Hematopoietic multipotent progenitor cell treated with erythropoietin and hydrocortisone succinate and interleukin-3 and kit ligand, for 4 days (in vitro differentiated cells): ENCODE measurements around the gene MAB21L3.

ENCODE experiments used
- DNase-seq: peaks from one replicate; pipeline ENCODE4 v3.0.0-alpha.2; 2015

MAB21L3 gene

DNA sequence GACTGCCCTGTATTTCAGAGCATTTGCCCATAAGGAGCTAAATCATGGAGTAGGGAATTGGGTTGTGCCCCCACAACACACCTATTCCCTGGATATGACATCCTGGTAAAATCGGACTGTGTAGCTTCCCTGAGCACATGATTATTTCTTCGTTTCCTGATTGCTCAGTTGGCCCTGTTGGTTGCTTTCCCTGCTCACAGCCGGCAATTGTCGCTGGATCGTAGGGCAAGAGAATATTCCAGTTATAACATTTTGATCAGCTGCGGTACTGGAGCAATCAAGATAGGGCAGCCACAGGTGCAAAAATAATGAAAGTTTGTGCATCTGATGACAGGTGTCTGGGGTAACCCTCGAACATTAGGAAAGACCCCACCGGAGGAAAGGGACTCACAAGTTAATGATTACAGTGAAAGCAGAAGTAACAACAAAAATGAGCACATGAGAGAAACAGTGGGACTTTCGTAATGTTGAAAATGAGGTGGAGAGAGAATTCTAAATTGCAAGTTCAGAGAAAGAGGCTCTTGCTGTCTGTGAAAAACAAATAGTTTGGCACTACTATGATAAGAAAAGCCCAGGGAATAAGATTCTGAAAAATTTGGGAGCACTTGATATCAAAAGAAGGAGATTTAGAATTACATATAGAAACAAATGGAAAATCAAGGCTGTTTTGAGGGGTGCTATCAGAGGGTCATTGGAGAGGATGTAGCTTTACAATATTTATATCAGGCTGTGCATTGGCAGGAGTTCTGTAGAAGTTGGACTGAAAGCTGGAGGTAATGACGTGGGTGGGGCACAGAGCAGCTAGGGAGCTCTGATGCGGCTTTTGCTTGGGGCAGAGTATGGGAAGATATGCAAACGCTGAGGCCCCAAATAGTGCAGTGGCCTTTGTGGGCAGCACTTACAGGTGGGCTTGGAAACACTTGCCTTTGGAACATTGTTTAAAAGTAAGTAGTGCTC is at the start of gene MAB21L3:
Gene MAB21L3 (plus strand): TSS at position 833 of the 957 bp plus-strand sequence. CDS start 1,217 bp downstream, outside the sequence.
- DNase-seq: peak; percentile 33

DNA sequence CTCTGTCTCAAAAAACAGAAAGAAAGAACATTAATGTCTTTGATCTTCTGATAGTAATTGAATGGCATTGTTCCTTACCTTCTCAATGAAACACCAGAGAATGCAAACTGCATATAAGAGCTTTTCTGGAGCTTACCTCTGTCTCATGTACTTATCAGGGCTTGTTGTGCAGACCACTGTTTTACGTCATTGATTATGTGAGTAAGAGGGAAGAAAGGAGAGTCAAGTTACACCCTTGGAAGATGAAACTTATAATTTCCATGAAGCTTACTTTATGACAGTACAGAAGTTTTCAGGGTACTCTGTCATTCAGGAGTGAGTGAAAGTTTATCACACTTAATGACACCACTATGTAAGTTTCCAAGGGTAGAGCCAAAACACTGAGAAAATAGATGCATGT is 49.0 kb upstream of the MAB21L3 start:
- DNase-seq: no peak

DNA sequence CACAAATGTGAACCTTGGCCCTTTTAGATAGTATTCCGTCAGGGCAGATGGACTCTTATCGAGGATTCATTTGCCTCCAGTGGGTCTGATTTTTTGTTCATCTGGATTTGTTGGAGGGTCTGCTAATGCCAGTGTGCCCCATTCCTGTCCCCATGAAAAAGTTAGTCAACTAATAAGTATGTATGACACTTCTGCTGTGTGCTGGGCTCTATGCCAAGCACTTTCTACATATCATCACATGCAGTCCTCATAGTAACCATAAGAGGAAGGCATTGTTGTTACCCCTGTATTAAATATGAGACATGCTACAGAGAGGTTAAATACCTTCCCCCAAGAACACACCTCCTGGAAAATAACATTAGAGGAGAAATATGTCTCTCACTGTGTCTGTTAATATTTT is 46.6 kb upstream of the MAB21L3 start:
- DNase-seq: peak; percentile 26

DNA sequence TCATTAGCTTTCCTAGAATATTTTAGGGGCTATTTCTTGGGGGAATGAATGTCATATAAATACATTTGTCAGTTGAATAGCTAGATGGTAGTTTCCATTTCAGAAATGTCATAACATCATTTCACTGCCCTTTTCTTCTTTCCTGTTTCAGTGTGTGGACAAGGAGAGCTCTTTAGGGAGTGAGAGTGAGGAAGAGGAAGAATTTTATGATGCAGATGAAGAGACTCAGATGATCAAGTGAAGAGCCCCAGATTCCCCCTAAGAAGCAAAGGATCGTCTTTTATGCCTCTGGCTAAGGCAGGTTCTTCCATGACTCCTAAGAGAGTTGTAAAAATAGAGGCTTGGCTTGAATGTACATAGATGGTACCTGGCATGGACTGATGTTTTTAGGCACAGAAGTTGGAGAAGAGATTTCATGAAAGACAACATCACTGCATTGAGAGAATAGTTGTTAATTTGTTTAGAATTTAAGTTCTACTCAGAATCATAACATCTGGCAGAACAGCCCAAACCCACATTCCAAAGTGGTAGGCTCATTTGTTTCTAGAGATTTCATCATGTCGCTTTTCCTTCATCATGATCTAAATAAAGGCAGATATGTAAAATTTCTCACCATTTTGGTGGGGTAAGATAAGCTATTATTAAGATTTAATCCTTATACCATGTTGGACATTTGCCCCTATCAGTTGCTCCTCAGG is 44.2 kb upstream of the MAB21L3 start:
- no peak for DNase-seq

DNA sequence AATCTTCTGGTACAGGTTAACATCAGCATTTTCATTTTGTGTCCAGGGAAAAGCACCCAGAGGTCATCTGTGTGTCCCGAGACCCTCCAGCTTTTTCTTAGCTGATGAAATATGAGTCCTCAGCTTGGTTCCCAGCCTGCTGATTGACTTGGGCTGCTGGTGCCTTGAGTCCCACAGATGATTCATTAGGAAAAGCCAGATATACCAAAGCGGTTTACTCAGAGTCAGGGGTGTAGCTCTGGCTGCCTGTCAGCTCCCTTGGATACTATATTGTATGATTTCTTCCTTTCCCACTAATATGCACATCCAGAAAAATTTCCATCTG is 43.7 kb upstream of the MAB21L3 start:
- no peak for DNase-seq

DNA sequence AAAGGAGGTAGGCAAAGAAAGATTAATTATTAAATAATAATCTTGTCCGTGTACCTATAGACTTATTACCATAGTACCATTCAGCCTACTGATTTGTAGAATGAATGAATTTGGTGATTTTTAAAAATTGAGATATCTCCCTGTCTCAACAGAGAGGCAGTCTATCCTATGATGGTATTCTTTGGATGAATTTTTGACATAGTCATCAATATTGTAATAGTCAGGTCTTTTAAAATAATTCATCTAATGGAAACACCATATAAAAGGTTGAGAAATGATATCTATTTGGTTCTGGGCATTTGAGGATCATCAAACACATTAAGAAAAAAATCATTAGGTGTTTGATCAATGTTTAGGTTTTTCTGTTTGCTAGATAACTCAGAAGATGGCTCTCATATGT is 35.6 kb upstream of the MAB21L3 start:
- DNase-seq: no peak

DNA sequence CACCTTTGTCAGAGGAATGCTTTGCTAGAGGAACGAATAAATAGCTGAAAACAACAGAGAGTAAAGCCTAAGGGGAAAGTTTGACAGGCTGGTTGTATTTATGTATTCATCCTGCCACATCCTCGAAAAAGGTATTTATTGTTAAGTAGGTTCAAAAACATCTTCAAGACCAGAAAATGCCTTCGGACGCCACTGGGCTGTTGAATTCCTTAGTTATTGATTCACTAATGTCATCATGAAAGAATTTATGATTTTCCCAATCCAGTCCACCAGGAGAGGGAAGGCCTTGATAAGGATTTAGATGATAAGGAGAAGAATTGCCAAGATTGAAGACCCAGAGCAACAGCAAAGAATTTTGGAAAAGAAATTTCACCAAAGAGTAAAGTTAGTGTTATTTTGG is 35.2 kb upstream of the MAB21L3 start:
- no peak for DNase-seq

DNA sequence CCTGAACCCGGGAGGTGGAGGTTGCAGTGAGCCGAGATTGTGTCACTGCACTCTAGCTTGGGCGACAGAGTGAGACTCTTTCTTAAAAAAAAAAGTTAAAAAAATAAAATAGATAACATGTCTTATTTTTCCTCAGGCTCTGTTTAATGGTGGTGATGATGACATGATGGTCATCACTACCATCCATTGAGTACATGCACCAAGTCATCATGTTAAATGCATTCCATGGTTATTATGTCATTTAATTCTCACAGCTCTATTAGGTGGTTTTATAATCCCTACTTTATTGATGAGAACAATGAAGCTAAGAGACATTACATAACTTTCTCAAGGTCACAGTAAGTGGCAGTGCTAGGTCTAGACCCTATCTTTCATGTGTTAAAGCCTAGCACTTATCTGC is 34.4 kb upstream of the MAB21L3 start:
- no peak for DNase-seq

DNA sequence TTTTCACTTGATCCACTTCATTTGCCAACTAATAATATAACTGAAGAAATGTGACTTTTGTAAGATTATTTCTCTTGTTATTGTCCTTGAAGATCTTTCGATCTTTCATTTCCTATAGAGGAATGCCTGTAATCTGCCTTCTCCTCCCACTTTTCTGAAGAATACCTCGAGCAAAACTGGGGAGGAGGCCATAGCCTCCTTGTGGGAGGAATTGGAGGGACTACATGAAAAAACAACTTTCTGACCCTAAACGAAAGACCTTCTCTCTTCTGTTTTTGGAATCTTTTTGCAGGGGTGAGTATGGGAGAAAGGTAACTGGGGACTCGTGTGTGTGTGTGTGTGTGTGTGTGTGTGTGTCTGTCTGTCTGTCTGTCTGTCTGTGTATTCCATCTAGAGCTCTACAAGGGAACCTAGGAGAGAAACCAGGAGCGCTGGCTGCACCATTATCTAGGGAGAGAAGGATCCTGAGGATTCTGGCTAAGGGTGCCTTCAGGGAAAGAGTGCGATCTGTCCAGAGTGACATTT is 32.4 kb upstream of the MAB21L3 start:
- DNase-seq: no peak

DNA sequence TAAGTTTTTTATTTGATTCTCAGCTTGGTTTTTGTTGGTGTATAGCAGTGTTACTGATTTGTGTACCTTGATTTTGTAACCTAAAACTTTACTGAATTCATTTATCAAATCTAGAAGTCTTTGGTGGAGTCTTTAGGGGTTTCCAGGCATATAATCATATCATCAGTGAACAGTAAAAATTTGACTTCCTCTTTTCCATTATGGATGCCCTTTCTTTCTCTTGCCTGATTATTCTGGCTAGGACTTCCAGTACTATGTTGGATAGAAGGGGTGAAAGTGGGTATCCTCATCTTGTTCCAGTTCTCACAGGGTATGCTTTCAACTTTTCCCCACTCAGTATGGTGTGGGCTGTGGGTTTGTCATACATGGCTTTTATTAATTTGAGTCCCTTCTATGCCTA is 23.6 kb upstream of the MAB21L3 start:
- peak; percentile 29 for DNase-seq

DNA sequence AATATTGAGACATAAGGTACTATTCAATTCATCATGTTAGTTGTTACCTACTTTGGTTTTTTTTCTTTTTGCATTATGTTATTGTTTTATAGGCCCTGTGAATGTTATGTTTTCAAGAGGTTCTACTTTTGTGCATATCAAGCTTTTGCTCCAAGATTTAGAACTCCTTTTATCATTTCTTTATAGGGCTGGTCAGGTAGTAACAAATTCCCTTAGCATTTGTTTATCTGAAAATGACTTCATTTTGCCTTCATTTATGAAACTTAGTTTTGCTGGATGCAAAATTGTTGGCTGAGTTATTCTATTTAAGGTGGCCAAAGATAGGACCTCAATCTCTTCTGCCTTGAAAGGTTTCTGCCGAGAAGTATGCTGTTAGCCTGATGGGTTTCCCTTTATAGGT is 21.3 kb upstream of the MAB21L3 start:
- DNase-seq: no peak

DNA sequence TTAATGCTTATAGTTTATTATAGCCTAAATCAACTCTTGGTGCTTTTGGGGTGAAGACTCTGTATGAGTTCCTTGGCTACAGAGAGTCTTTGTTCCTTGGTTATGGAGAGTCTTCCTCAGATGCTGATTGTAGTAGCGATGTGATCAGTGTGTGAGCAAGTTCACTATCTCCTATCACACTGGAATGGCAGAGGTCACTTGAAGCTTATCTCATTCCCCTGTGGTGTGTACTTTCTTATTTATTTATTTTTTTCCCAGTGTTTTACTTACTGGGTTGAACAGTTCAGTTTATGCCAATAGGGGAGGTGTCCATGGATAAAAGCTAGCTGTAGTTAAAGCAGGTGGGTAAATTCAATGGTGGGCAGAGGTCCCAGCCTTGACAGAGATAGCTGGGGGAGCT is 20.1 kb upstream of the MAB21L3 start:
- DNase-seq: no peak

DNA sequence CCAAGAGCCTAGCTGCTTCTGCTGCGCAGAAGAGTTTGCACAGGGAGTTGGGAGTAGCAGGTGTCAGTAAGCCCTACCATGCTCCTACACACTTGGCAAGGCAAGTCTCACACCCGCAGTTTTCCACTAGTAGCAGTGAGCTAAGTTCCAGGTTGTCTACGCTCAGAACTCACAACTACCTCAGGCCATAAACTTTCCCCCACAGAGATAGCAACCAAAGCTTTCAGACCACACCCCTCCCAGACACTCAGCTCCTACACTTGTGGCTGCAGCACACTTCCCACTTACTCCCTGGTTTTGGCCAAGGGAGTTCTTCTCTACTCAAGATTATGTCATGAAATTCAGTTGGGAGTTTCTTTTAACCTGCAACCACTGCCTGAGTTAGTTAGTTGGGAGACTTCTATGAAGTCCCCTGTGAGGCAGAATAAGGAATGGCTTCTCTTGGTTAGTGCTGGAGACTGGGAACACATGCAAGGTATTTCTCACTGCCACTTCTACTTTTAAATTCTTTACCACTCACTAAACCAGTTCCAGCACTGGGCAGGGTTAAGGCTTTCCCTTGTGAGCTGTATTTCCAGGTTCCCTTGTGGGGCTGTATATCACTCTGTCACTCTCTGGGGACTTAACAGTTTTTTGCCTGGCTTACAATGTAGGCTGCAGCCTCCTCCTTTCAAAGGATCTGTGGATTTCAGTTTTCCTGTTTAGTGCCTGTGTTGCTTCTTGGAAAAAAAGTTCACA is 18.3 kb upstream of the MAB21L3 start:
- no peak for DNase-seq

DNA sequence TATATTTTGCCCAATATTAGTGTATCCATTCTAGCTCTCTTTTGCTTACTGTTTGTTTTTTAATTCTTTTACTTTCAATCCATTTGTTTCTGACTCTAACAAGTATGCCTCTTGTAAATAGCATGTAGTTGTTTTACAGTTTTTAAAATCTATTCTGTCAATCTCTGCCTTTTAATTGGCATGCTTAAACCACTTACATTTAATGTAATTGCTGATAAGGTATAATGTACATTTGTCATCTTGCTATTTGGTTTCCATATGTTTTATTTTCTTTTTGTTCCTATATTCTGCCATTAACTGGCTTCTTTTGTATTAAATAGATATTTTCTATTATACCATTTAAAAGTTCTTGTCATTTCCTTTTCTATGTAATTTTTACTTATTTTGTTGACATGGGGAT is 16.2 kb upstream of the MAB21L3 start:
- DNase-seq: no peak

DNA sequence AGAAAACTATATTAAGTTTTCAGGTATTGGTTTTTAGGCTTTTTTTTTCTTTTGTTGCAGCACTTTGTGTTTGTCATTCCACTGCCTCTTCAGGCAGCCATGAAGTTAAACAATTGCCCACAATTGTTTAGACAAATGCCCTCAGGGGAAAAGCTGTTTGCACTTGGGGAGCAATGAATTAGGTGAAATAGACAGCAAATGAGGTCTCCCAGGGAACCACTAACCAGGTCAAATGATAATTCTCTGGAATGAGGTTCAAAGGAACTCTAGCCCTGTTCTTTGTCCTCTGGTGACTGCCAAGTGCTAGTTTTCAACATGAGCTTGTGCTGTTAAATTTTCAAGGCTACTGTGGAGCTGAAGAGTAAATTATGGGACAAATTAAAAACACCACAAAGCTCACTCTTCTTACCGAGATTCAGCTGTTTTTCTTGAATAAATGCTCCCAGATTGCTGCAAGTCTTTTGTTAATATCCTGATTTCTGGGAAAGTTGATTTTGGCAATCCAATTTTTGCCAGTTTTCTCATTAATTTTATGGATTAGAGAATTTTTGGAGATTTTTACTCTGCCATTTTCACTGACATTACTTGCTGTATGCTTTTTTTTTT is 15.1 kb upstream of the MAB21L3 start:
- DNase-seq: no peak

DNA sequence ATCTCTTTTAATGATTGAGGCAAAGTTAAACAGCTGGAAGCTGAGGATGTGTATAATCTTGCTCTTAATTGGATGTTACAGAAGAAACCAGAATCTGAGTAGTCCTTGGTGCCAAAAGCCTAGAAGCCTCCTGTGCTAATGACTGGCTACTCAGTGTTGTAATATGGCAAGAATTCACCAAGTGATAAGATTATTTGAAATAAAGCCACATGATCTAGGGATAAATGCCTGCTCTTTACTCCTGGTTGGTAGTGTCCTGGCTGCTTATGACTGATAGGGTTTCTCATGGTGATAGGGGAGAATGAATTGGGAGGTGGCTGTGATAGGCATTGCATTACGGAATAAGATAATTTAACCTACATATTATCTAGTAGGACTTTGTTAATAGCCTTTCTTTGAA is 13.6 kb upstream of the MAB21L3 start:
- peak; percentile 42 for DNase-seq

DNA sequence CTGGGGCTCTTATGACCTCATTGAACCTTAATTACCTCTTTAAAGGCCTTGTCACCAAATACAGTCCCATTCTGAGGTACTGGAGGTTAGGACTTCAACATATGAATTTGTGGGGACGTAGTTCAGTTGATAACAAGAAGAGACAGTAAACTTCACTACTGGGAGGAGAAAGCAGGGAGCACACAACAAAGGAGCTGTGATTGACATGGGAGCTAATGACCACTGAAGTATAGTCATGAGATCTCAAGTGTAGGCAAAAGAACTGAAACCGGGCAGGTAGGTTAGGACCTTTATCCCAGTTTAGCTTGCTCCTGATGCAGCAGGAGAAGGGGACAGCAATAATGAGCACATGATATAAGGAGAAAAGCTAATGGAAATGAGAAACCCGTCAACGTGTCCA is 11.8 kb upstream of the MAB21L3 start:
- DNase-seq: no peak

DNA sequence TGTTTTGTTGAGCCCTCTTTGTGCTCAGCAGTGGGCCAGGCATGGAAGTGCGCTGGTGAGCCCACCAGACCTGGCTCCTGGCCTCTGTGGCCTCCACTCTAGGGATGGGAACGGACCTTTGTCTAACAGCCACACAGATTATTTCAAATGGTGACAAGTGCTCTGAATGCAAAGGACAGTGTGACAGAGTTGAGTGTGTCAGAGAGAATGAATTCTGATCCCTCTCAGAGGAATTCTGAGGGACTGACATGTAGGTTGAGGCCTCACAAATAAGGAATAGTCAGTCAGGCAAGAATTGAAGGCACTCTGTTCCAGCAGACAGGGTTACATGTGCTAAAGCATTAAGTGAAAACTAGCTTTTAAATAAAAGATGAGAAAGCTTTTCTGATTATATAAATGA is 11.3 kb upstream of the MAB21L3 start:
- DNase-seq: no peak

DNA sequence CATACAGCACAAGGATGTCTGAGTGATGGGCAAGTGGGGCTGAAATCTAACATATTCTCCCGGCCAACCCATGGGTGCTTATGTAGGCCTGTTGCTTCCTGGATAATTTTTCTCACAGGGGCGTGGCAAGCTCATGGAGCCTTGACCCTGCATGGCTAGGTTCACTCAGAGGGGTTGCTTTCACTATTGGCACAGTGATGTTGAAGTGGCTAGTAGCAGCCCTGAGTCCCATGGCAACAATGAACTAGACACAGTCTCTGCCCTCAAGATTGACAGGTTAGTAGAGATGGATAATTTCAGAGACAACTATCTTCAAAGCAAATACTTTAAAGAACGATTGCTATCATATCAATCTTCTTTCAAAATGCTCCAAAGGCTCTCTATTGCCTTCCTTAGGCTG is 6.5 kb upstream of the MAB21L3 start:
- DNase-seq: no peak

DNA sequence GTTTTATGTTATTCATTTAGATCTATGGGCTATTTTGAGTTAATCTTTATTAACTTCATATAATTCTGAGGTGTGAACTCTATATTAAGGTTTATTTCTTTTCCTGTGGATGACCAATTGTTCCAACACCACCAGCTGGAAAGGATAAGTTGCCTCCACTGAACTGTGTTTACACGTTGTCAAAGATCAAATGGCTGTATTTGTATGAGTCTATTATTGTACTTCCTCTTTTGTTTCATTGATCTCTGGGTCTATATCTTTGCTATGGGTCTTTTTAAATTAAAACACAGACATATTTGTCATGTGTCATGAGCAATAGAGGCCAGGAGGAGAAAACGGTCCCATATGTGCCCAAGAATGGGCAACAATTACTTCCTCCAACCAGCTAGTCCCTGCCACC is 5.2 kb upstream of the MAB21L3 start:
- no peak for DNase-seq

DNA sequence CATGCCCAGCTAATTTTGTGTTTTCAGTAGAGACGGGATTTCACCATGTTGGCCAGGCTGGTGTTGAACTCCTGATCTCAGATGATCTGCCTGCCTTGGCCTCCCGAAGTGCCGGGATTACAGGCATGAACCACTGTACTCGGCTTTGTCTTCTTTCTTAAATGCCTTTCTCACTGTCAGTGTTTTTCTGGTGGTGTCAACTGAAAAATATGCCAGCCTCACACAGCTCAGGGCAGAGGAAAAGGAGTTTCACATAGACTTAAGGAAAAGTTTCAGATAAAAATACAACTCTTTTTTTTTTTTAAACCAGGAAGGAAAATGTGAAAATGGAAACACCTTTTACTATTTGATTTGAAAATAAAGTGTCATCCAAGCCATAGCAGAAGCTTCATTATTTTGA is 4.6 kb upstream of the MAB21L3 start:
- no peak for DNase-seq

DNA sequence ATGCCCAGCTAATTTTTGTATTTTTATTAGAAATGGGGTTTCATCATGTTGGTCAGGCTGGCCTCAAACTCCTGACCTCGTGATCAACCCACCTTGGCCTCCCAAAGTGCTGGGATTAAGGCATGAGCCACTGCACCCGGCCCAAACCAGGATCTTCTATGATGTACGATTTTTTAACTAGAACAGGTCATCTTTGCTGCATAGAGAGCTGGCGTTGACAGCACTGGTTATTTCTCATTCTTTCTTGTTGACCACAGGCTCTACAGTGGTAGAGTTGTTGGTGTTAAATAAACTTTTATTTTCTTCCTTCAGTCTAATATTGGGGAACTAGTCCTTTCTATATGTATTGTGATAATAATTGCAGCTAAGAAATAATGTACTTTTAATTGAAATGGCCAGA is 3.8 kb upstream of the MAB21L3 start:
- no peak for DNase-seq

DNA sequence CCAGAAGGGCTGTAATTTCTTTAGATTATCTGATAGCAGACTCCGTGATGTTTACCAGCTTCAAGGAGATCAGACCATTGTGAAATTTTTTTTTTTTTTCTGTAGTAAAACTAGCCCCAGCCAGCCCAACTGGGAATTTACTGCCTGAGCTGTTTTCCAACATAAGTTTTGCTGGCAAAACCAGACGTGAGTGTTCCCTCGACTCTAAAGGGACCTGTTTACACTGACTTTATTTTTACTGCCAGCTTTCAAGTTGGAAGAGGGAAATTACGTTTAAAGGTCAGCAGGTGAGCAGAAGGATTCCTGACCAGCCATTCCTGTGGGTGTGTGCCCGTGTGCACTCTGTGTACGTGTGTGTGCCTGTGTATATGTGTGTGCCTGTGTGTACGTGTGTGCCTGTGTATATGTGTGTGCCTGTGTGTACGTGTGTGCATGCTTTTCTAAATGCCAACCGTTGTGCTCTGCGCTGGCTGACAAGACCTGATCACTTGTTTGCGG is 374 bp downstream of the MAB21L3 start:
- DNase-seq: no peak
